Astrocyte (in vitro differentiated cells and primary cell): ENCODE measurements around the gene XYLT1. TPM values are rescaled to one million over a fixed set of nuclear protein-coding genes. Genes with fewer than 3 reads are reported as not detected.

Experiments
- DNase-seq: peaks from one replicate; pipeline ENCODE4 v3.0.0-alpha.2; 2010; ENCODE audit warnings: low read depth
- FAIRE-seq: peaks from 2 replicates; lab custom pipeline; 2011; peaks lifted over from hg19 to GRCh38; lab: Jason Lieb, UNC
- H2AFZ ChIP-seq: 2 replicates; pipeline ENCODE4 v1.6.0; 2012; ENCODE audit warnings: low read depth, low read length, inconsistent platforms
- H3K27ac ChIP-seq: 2 replicates; pipeline ENCODE4 v1.5.1; 2011; ENCODE audit warnings: low read depth, low read length, inconsistent platforms
- H3K27me3 ChIP-seq: 2 replicates; pipeline ENCODE4 v1.6.0; 2011; ENCODE audit warnings: low read length, inconsistent platforms; ENCODE audit not compliant: insufficient read depth
- H3K36me3 ChIP-seq: 2 replicates; pipeline ENCODE4 v1.5.1; 2011; ENCODE audit warnings: low read length, inconsistent platforms; ENCODE audit not compliant: insufficient read depth
- H3K4me1 ChIP-seq: 2 replicates; pipeline ENCODE4 v1.5.1; 2011; ENCODE audit warnings: low read length, inconsistent platforms; ENCODE audit not compliant: insufficient read depth
- H3K4me2 ChIP-seq: 2 replicates; pipeline ENCODE4 v1.6.0; 2012; ENCODE audit warnings: low read length, inconsistent platforms
- H3K4me3 ChIP-seq: 2 replicates; pipeline ENCODE4 v1.5.1; 2011; ENCODE audit warnings: low read depth, mild to moderate bottlenecking, low read length, inconsistent platforms; ENCODE audit not compliant: insufficient read depth
- H3K79me2 ChIP-seq: 2 replicates; pipeline ENCODE4 v1.6.0; 2012; ENCODE audit warnings: mild to moderate bottlenecking, low read length, inconsistent platforms; ENCODE audit not compliant: insufficient read depth
- H3K9ac ChIP-seq: 2 replicates; pipeline ENCODE4 v1.6.0; 2012; ENCODE audit warnings: mild to moderate bottlenecking, low read length, inconsistent platforms
- H3K9me3 ChIP-seq: 2 replicates; pipeline ENCODE4 v1.5.1; 2012; ENCODE audit warnings: low read depth, mild to moderate bottlenecking, low read length, inconsistent platforms; ENCODE audit not compliant: insufficient read depth
- H4K20me1 ChIP-seq: 2 replicates; pipeline ENCODE4 v1.6.0; 2012; ENCODE audit warnings: low read length, inconsistent platforms; ENCODE audit not compliant: insufficient read depth
- H3K27ac Mint-ChIP-seq: one replicate; pipeline ENCODE4 v1.8.0; 2021; ENCODE audit warnings: mild to moderate bottlenecking, mixed read lengths; ENCODE audit not compliant: unreplicated experiment
- H3K27me3 Mint-ChIP-seq: one replicate; pipeline ENCODE4 v1.8.0; 2021; ENCODE audit warnings: low read depth, mixed read lengths; ENCODE audit not compliant: unreplicated experiment
- H3K36me3 Mint-ChIP-seq: one replicate; pipeline ENCODE4 v1.8.0; 2021; ENCODE audit warnings: low read depth, mixed read lengths; ENCODE audit not compliant: unreplicated experiment
- H3K4me1 Mint-ChIP-seq: one replicate; pipeline ENCODE4 v1.8.0; 2021; ENCODE audit warnings: low read depth, mixed read lengths; ENCODE audit not compliant: unreplicated experiment
- H3K4me3 Mint-ChIP-seq: one replicate; pipeline ENCODE4 v1.8.0; 2021; ENCODE audit warnings: mild to moderate bottlenecking, moderate library complexity, mixed read lengths; ENCODE audit not compliant: unreplicated experiment
- H3K9me3 Mint-ChIP-seq: one replicate; pipeline ENCODE4 v1.8.0; 2021; ENCODE audit warnings: mild to moderate bottlenecking, mixed read lengths; ENCODE audit not compliant: unreplicated experiment
- EZH2 ChIP-seq: IDR thresholded peaks from 2 replicates; pipeline ENCODE4 v1.6.1; 2012; ENCODE audit warnings: mild to moderate bottlenecking, low read length, inconsistent platforms; ENCODE audit not compliant: insufficient read depth
- total RNA-seq: library from RNA; stranded (reverse); gene quantifications from 2 replicates; pipeline ENCODE4 v1.2.1, GENCODE V29; 2021
- TF ChIP-seq, protein P1 (sequence below): IDR thresholded peaks from 2 replicates; pipeline ENCODE4 v1.5.1; 2011; ENCODE audit warnings: low read depth, mild to moderate bottlenecking, inconsistent platforms, low read length, moderate library complexity; ENCODE audit not compliant: insufficient read depth

The XYLT1 gene
- total RNA-seq, 1 donor from 2014 or later: 22.9 TPM

GRCh38 chr16:17252064-17252463 lies 218.7 kb downstream of the XYLT1 start:
- Histone ChIP-seq H3K79me2 (peaks cover 57% of the 10 kb centered on the region), H4K20me1 (peaks cover 75% of the 10 kb centered on the region), H3K9ac (no peak overlapping the region), H3K27me3 (no peaks in the 10 kb centered on the region), H3K4me1 (no peaks in the 10 kb centered on the region), H3K9me3 (no peaks in the 10 kb centered on the region), H3K4me3 (no peak overlapping the region), H3K27ac (no peak overlapping the region), H3K36me3 (no peaks in the 10 kb centered on the region), H3K4me2 (no peak overlapping the region), H2AFZ (no peak overlapping the region)
- no peak for DNase-seq
- Mint-ChIP-seq H3K4me1 (no peaks in the 10 kb centered on the region), H3K27me3 (no peaks in the 10 kb centered on the region), H3K36me3 (peaks cover 5% of the 10 kb centered on the region), H3K9me3 (no peaks in the 10 kb centered on the region), H3K4me3 (no peak overlapping the region), H3K27ac (no peak overlapping the region)
- TF ChIP-seq, protein P1, sequence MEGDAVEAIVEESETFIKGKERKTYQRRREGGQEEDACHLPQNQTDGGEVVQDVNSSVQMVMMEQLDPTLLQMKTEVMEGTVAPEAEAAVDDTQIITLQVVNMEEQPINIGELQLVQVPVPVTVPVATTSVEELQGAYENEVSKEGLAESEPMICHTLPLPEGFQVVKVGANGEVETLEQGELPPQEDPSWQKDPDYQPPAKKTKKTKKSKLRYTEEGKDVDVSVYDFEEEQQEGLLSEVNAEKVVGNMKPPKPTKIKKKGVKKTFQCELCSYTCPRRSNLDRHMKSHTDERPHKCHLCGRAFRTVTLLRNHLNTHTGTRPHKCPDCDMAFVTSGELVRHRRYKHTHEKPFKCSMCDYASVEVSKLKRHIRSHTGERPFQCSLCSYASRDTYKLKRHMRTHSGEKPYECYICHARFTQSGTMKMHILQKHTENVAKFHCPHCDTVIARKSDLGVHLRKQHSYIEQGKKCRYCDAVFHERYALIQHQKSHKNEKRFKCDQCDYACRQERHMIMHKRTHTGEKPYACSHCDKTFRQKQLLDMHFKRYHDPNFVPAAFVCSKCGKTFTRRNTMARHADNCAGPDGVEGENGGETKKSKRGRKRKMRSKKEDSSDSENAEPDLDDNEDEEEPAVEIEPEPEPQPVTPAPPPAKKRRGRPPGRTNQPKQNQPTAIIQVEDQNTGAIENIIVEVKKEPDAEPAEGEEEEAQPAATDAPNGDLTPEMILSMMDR: no peak
- TF ChIP-seq EZH2: no peak
- FAIRE-seq: no peak

GRCh38 chr16:17251496-17251895 lies 219.3 kb downstream of the XYLT1 start:
- peaks cover 62% of the 10 kb centered on the region for H3K79me2 ChIP-seq

More at GRCh38 chr16:17251496-17251895, 219.3 kb downstream of the XYLT1 start:
- Mint-ChIP-seq H3K4me3 (no peak overlapping the region), H3K4me1 (no peaks in the 10 kb centered on the region), H3K27me3 (no peaks in the 10 kb centered on the region), H3K27ac (no peak overlapping the region), H3K9me3 (no peaks in the 10 kb centered on the region), H3K36me3 (peaks cover 5% of the 10 kb centered on the region)
- TF ChIP-seq EZH2: no peak
- TF ChIP-seq, protein P1: no peak
- H3K27me3 ChIP-seq: no peaks in the 10 kb centered on the region
- H3K9ac ChIP-seq: no peak overlapping the region
- H3K4me3 ChIP-seq: no peak overlapping the region
- no peaks in the 10 kb centered on the region for H3K9me3 ChIP-seq
- peaks cover 80% of the 10 kb centered on the region for H4K20me1 ChIP-seq
- no peak overlapping the region for H3K4me2 ChIP-seq
- no peak overlapping the region for H2AFZ ChIP-seq
- FAIRE-seq (no peak), DNase-seq (no peak)
- no peaks in the 10 kb centered on the region for H3K36me3 ChIP-seq
- no peaks in the 10 kb centered on the region for H3K4me1 ChIP-seq
- no peak overlapping the region for H3K27ac ChIP-seq
